Stomach (tissue), 4 donors: ENCODE measurements around the gene AUH.

Experiments
- CTCF ChIP-seq, 7 experiments: fragments of 450-650 bp in 4 of 7; fragments of 200-600 bp in 3 of 7; sonication (generic) in 3 of 7; IDR thresholded peaks; one replicate each; pipeline ENCODE4 v1.5.1; 2016 to 2019; ENCODE audit warnings: antibody characterized with exemption in 7 of 7, control low read depth in 2 of 7, mild to moderate bottlenecking in 1 of 7
- POLR2AphosphoS5 ChIP-seq, 3 donors: sonication (generic); formaldehyde crosslinking; IDR thresholded peaks; one replicate each; pipeline ENCODE4 v1.6.1; 2016; ENCODE audit warnings: antibody characterized with exemption in 3 of 3

DNA sequence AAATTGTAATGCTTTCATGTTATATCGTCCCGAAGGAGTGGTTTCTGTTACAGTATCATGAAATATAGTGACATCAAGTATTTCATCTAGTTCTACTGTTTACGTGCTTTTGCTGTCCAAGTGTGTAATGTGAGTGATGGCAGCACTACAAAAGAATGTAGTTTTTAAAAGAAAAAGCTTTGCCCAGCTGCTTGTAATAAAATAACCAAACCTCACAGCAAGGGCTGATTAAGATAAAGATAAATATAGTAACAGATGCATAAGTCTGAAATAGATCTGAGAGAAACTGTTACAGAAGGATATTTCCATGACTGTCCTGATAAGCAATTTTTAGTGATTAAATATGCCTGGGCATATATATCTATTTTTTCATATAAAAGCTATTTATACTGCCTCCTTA lies 106.4 kb downstream of the AUH start:
- TF ChIP-seq CTCF (IDR thresholded peaks at IDR 0.05) (no peak), POLR2AphosphoS5 (IDR thresholded peaks at IDR 0.05) (no peak)
